WTC11 (cell line): ENCODE results near the gene DIABLO.

Experiments
- CTCF ChIP-seq: fragments of 200-600 bp; IDR thresholded peaks from 2 replicates; pipeline ENCODE4 v1.8.0; 2022; ENCODE audit warnings: antibody characterized with exemption
- HMGXB4 ChIP-seq: sonication (generic); formaldehyde crosslinking; IDR thresholded peaks from 2 replicates; pipeline ENCODE4 v1.8.1; 2023; ENCODE audit warnings: mild to moderate bottlenecking, moderate library complexity, missing genetic modification reagents
- SP1 ChIP-seq: sonication (generic); formaldehyde crosslinking; conservative IDR thresholded peaks from 2 replicates; pipeline ENCODE4 v1.8.1; 2022; ENCODE audit warnings: missing genetic modification reagents
- TP53 ChIP-seq: sonication (generic); formaldehyde crosslinking; IDR thresholded peaks from 2 replicates; pipeline ENCODE4 v1.8.1; 2023; ENCODE audit warnings: mild to moderate bottlenecking, missing genetic modification reagents

GRCh38 chr12:122194804-122195203, 31.0 kb downstream of the DIABLO start:
- TF ChIP-seq CTCF (no peak), HMGXB4 (no peak), SP1 (CRISPR knock-in tag) (no peak), TP53 (CRISPR knock-in tag) (no peak)
